B cell (primary cell): ENCODE measurements around the gene OR7A10. TPM values are rescaled to one million over a fixed set of nuclear protein-coding genes. Genes with fewer than 3 reads are reported as not detected.

Experiments
- ATAC-seq: fragments of 200-7000 bp; cut with Tn5 transposase; one replicate; pipeline ENCODE4 v1.10.0; 2021; ENCODE audit warnings: low read depth, mild to moderate bottlenecking, moderate number of reproducible peaks, moderate library complexity
- CTCF ChIA-PET: fragments of 350-600 bp; sonication (Branson Sonifier 250); formaldehyde crosslinking; loops from one replicate; lab custom pipeline; 2021; ENCODE audit warnings: antibody characterized with exemption, inconsistent platforms; lab: Charles Lee
- POLR2A ChIA-PET: fragments of 350-600 bp; sonication (Branson Sonifier 250); formaldehyde crosslinking; loops from one replicate; lab custom pipeline; 2021; ENCODE audit warnings: antibody characterized with exemption; lab: Charles Lee
- DNase-seq: peaks from one replicate; pipeline ENCODE4 v3.0.0; 2013
- H2AFZ ChIP-seq: 2 replicates; pipeline ENCODE4 v1.6.1; 2012; ENCODE audit warnings: mild to moderate bottlenecking, low read depth, low read length; ENCODE audit not compliant: insufficient read depth, poor library complexity, severe bottlenecking
- H3K27ac ChIP-seq, 2 donors: 1 replicate in 1 of 2; 2 replicates in 1 of 2; pipeline ENCODE4 v1.5.1; 2012 to 2013; ENCODE audit warnings: low read length in 2 of 2, mild to moderate bottlenecking in 2 of 2, moderate library complexity in 1 of 2
- H3K27me3 ChIP-seq, 4 experiments: fragments of 200-600 bp in 1 of 4; sonication (generic) in 1 of 4; replicated peaks in 1 of 4; 1 replicate in 2 of 4; 2 replicates in 2 of 4; pipeline versions ENCODE4 v1.6.1 to v1.7.0; 2013 to 2016; ENCODE audit warnings: low read length in 3 of 4, mild to moderate bottlenecking in 2 of 4, mixed read lengths in 1 of 4, moderate library complexity in 1 of 4; ENCODE audit not compliant: insufficient read depth in 4 of 4, control insufficient read depth in 3 of 4; ENCODE audit errors: control extremely low read depth in 1 of 4
- H3K36me3 ChIP-seq, 2 experiments: replicated peaks in 1 of 2; 1 replicate in 1 of 2; 2 replicates in 1 of 2; pipeline versions ENCODE4 v1.6.1 to v1.7.1; 2013; ENCODE audit warnings: low read length in 1 of 2; ENCODE audit not compliant: insufficient read depth in 2 of 2, control insufficient read depth in 1 of 2; ENCODE audit errors: control extremely low read depth in 1 of 2, extremely low read depth in 1 of 2
- H3K4me1 ChIP-seq, 2 donors: fragments of 200-600 bp in 1 of 2; sonication (generic) in 1 of 2; 1 replicate in 1 of 2; 2 replicates in 1 of 2; pipeline versions ENCODE4 v1.5.1 to v1.6.1; 2013 to 2017; ENCODE audit warnings: low read length in 2 of 2; ENCODE audit not compliant: control insufficient read depth in 2 of 2, insufficient read depth in 2 of 2
- H3K4me2 ChIP-seq: replicated peaks from 2 replicates; pipeline ENCODE3; 2012; ENCODE audit warnings: mild to moderate bottlenecking, low read depth, low read length; ENCODE audit not compliant: poor library complexity, severe bottlenecking
- H3K4me3 ChIP-seq, 5 experiments: fragments of 200-600 bp in 1 of 5; sonication (generic) in 1 of 5; 1 replicate in 3 of 5; 2 replicates in 2 of 5; pipeline versions ENCODE4 v1.5.1 to v1.7.0; 2011 to 2016; ENCODE audit warnings: low read length in 4 of 5, mild to moderate bottlenecking in 4 of 5, low read depth in 2 of 5, control low read depth in 1 of 5, moderate library complexity in 1 of 5; ENCODE audit not compliant: insufficient read depth in 1 of 5; ENCODE audit errors: control extremely low read depth in 1 of 5, extremely low read depth in 1 of 5
- H3K79me2 ChIP-seq: fragments of 200-600 bp; sonication (generic); one replicate; pipeline ENCODE4 v1.6.0; 2016; ENCODE audit warnings: low read length; ENCODE audit not compliant: control insufficient read depth, insufficient read depth
- H3K9ac ChIP-seq: fragments of 200-600 bp; sonication (generic); 2 replicates; pipeline ENCODE4 v1.6.1; 2017; ENCODE audit warnings: mild to moderate bottlenecking, low read length, moderate library complexity
- H3K9me3 ChIP-seq, 3 donors: one replicate each; pipeline versions ENCODE4 v1.6.1 to v1.7.1; 2013; ENCODE audit warnings: low read length in 2 of 3; ENCODE audit not compliant: control insufficient read depth in 2 of 3, insufficient read depth in 1 of 3; ENCODE audit errors: control extremely low read depth in 1 of 3
- H4K20me1 ChIP-seq: 2 replicates; pipeline ENCODE4 v1.6.0; 2012; ENCODE audit warnings: mild to moderate bottlenecking, low read length; ENCODE audit not compliant: insufficient read depth, control insufficient read depth, poor library complexity, severe bottlenecking
- H3K27ac Mint-ChIP-seq: one replicate; pipeline ENCODE4 v1.8.0; 2021; ENCODE audit warnings: mixed read lengths
- H3K27me3 Mint-ChIP-seq: one replicate; pipeline ENCODE4 v1.8.0; 2021; ENCODE audit warnings: mixed read lengths
- H3K4me1 Mint-ChIP-seq: one replicate; pipeline ENCODE4 v1.8.0; 2021; ENCODE audit warnings: mixed read lengths
- H3K4me3 Mint-ChIP-seq: one replicate; pipeline ENCODE4 v1.8.0; 2021; ENCODE audit warnings: mixed read lengths
- H3K9me3 Mint-ChIP-seq: one replicate; pipeline ENCODE4 v1.8.0; 2022; ENCODE audit warnings: mixed read lengths; ENCODE audit not compliant: insufficient read depth
- CTCF ChIP-seq: fragments of 200-600 bp; IDR thresholded peaks from one replicate; pipeline ENCODE4 v1.8.0; 2022; ENCODE audit warnings: antibody characterized with exemption, mild to moderate bottlenecking
- EZH2 ChIP-seq: IDR thresholded peaks from 2 replicates; pipeline ENCODE4 v1.6.1; 2012; ENCODE audit warnings: borderline replicate concordance, low read depth, mild to moderate bottlenecking, moderate library complexity, low read length; ENCODE audit not compliant: insufficient read depth, poor library complexity, severe bottlenecking
- WGBS: methylation state at CpG from one replicate; pipeline ENCODE4 v1.1.5; 2013; ENCODE audit warnings: missing lambda C conversion rate; ENCODE audit not compliant: insufficient coverage; 5-methylcytosine and 5-hydroxymethylcytosine counted together
- intact Hi-C: fragments of 100-400 bp; cut with micrococcal nuclease; formaldehyde crosslinking; loops from one replicate; pipeline ENCODE4 v1.10.0; 2022
- polyA plus RNA-seq: library from polyadenylated mRNA; depleted of rRNA; stranded (reverse); fragments of >200 nt; gene quantifications from 2 replicates; pipeline ENCODE4 v1.2.3, GENCODE V29; 2012
- total RNA-seq, 2 donors: library from RNA; stranded (reverse); fragments of 120-200 nt in 1 of 2; gene quantifications; 1 replicate in 1 of 2; 2 replicates in 1 of 2; pipeline versions ENCODE4 v1.2.3 to v1.2.4, GENCODE V29; 2013 to 2022

The OR7A10 gene
- total and polyA plus RNA-seq, 2 donors (not counting 1 experiment from before 2014, with no cell fraction given), result not detected

GRCh38 chr19:14818588-14818987 lies 30.1 kb downstream of the OR7A10 start:
- WGBS, result 74% methylated on average over 3 of the region's 8 CpGs
- no peaks in the 10 kb centered on the region for H3K79me2 ChIP-seq
- H3K4me3 Mint-ChIP-seq, result no peak overlapping the region
- H3K9me3 Mint-ChIP-seq, result peaks cover 2% of the 10 kb centered on the region
- no peak overlapping the region for H2AFZ ChIP-seq
- H3K9ac ChIP-seq, result no peak overlapping the region
- POLR2A ChIA-PET, result no interaction called here
- no peaks in the 10 kb centered on the region for H3K27me3 ChIP-seq
- H3K4me1 ChIP-seq, result no peaks in the 10 kb centered on the region
- no peak for DNase-seq
- ATAC-seq, result no peak
- no peak overlapping the region for H3K4me3 ChIP-seq
- H4K20me1 ChIP-seq, result no peaks in the 10 kb centered on the region
- no peak overlapping the region for H3K4me2 ChIP-seq
- no peaks in the 10 kb centered on the region for H3K36me3 ChIP-seq
- H3K9me3 ChIP-seq, result peaks cover 0 to 3% (median 0%) of the 10 kb centered on the region in 3 donors
- CTCF ChIA-PET, result interaction anchor here (0.5 kb wide), 1 partner anchor 88 kb away, joined by 3 read pairs; no protein-coding TSS in a partner anchor
- no peak for TF ChIP-seq EZH2
- no peak for TF ChIP-seq CTCF
- H3K4me1 Mint-ChIP-seq, result no peaks in the 10 kb centered on the region
- H3K27me3 Mint-ChIP-seq, result peaks cover 10% of the 10 kb centered on the region
- no peak overlapping the region for H3K27ac ChIP-seq
- intact Hi-C loops, result no loop called here
- no peak overlapping the region for H3K27ac Mint-ChIP-seq

GRCh38 chr19:14817052-14817451 lies 31.7 kb downstream of the OR7A10 start:
- Histone ChIP-seq H3K9me3 (peaks cover 0 to 3% (median 0%) of the 10 kb centered on the region in 3 donors), H3K36me3 (no peaks in the 10 kb centered on the region), H3K27ac (no peak overlapping the region), H3K79me2 (no peaks in the 10 kb centered on the region), H3K4me3 (no peak overlapping the region), H4K20me1 (no peaks in the 10 kb centered on the region), H3K4me1 (no peaks in the 10 kb centered on the region), H3K4me2 (no peak overlapping the region), H3K27me3 (no peaks in the 10 kb centered on the region), H3K9ac (no peak overlapping the region), H2AFZ (no peak overlapping the region)
- Mint-ChIP-seq H3K27me3 (peaks cover 5% of the 10 kb centered on the region), H3K27ac (no peak overlapping the region), H3K4me1 (no peaks in the 10 kb centered on the region), H3K4me3 (no peak overlapping the region), H3K9me3 (peaks cover 2% of the 10 kb centered on the region)
- no peak for DNase-seq
- POLR2A ChIA-PET, result no interaction called here
- ATAC-seq, result no peak
- CTCF ChIA-PET, result no interaction called here
- WGBS, result 60% methylated on average over 1 of the region's 3 CpGs
- intact Hi-C loops, result no loop called here
- TF ChIP-seq EZH2 (no peak), CTCF (no peak)
